SU-DHL-6 (cell line): ENCODE results near the gene CMTM8.

Experiments used
- H2AFZ ChIP-seq: fragments of 200-600 bp; sonication (generic); 2 replicates; pipeline ENCODE4 v1.6.1; 2014; ENCODE audit warnings: low read depth, mild to moderate bottlenecking, moderate library complexity, mixed read lengths, antibody characterized with exemption, low read length; ENCODE audit not compliant: severe bottlenecking
- H3F3A ChIP-seq: fragments of 200-600 bp; shearing (Covaris generic); 2 replicates; pipeline ENCODE4 v1.6.0; 2016; ENCODE audit warnings: antibody characterized with exemption, mild to moderate bottlenecking; ENCODE audit not compliant: insufficient read depth
- H3K27ac ChIP-seq: fragments of 200-600 bp; sonication (generic); 2 replicates; pipeline ENCODE4 v1.5.1; 2016; ENCODE audit warnings: low read depth, mild to moderate bottlenecking, low read length, moderate library complexity, mixed read lengths
- H3K27me3 ChIP-seq: fragments of 200-600 bp; sonication (generic), shearing (Covaris generic); 2 replicates; pipeline ENCODE4 v1.6.0; 2014; ENCODE audit warnings: mild to moderate bottlenecking, low read length
- H3K36me3 ChIP-seq: fragments of 200-600 bp; sonication (generic); 2 replicates; pipeline ENCODE4 v1.6.1; 2014; ENCODE audit warnings: mild to moderate bottlenecking, low read length, mixed read lengths
- H3K4me2 ChIP-seq: fragments of 300-600, 200-600 bp; shearing (Covaris generic), sonication (generic); 2 replicates; pipeline ENCODE4 v1.6.0; 2014; ENCODE audit warnings: low read length, low read depth, mild to moderate bottlenecking; ENCODE audit not compliant: poor library complexity, severe bottlenecking
- H3K4me3 ChIP-seq: fragments of 200-600 bp; sonication (generic); 2 replicates; pipeline ENCODE4 v1.5.1; 2014; ENCODE audit warnings: antibody characterized with exemption, low read length, mild to moderate bottlenecking, mixed read lengths; ENCODE audit not compliant: insufficient read depth, poor library complexity, severe bottlenecking
- H3K79me2 ChIP-seq: fragments of 200-600 bp; sonication (generic); 2 replicates; pipeline ENCODE4 v1.6.1; 2014; ENCODE audit warnings: mild to moderate bottlenecking, low read length, moderate library complexity; ENCODE audit not compliant: insufficient read depth
- H3K9ac ChIP-seq: fragments of 200-600 bp; sonication (generic); 2 replicates; pipeline ENCODE4 v1.7.0; 2014; ENCODE audit warnings: mild to moderate bottlenecking, low read length
- H3K9me2 ChIP-seq: fragments of 200-600 bp; sonication (generic); replicated peaks from 2 replicates; pipeline ENCODE4 v1.6.1; 2014; ENCODE audit warnings: low read length; ENCODE audit not compliant: insufficient read depth
- H3K9me3 ChIP-seq: fragments of 200-600 bp; sonication (generic); 2 replicates; pipeline ENCODE4 v1.6.1; 2014; ENCODE audit warnings: low read length, mixed read lengths; ENCODE audit not compliant: insufficient read depth
- H4K20me1 ChIP-seq: fragments of 200-600 bp; sonication (generic); 2 replicates; pipeline ENCODE4 v1.6.1; 2014; ENCODE audit warnings: low read depth, mild to moderate bottlenecking, antibody characterized with exemption, low read length, moderate library complexity, mixed read lengths
- EZH2phosphoT487 ChIP-seq: fragments of 200-600 bp; sonication (generic), shearing (Covaris generic); conservative IDR thresholded peaks from 2 replicates; pipeline ENCODE4 v1.6.1; 2018; ENCODE audit warnings: mild to moderate bottlenecking, antibody characterized with exemption, low read length, moderate library complexity, mixed read lengths
- TF ChIP-seq, protein P1 (sequence below): fragments of 200-600 bp; sonication (generic); IDR thresholded peaks from one replicate; pipeline ENCODE4 v1.5.1; 2017; ENCODE audit warnings: antibody characterized with exemption, mild to moderate bottlenecking, low read length, moderate library complexity; ENCODE audit not compliant: insufficient read depth, poor library complexity, severe bottlenecking

Gene CMTM8

DNA sequence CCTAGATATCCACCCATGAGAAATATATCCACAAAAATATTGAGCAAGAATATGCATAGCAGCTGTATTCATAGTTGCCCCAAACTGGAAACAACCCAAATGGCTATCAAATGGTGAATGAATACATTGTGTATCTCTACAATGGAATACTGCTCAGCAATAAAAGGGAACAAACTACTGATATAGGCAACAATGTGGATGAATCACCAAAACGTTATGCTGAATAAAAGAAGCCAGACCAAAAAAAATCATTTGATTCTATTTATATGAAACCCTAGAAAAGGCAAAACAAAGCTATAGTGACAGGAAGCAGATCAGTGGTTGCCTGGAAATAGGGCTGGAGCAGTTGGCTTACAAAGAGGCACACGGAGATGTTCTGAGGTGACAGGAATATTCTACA is 137.6 kb downstream of the CMTM8 start:
- Histone ChIP-seq H3K9ac (no peak overlapping the region), H3F3A (no peaks in the 10 kb centered on the region), H3K9me2 (no peaks in the 10 kb centered on the region), H3K4me3 (no peak overlapping the region), H3K4me2 (no peak overlapping the region), H2AFZ (no peak overlapping the region), H3K9me3 (no peaks in the 10 kb centered on the region), H3K79me2 (no peaks in the 10 kb centered on the region), H3K27me3 (no peaks in the 10 kb centered on the region), H3K36me3 (no peaks in the 10 kb centered on the region), H3K27ac (no peak overlapping the region), H4K20me1 (no peaks in the 10 kb centered on the region)
- TF ChIP-seq EZH2phosphoT487 = no peak
- TF ChIP-seq, protein P1, sequence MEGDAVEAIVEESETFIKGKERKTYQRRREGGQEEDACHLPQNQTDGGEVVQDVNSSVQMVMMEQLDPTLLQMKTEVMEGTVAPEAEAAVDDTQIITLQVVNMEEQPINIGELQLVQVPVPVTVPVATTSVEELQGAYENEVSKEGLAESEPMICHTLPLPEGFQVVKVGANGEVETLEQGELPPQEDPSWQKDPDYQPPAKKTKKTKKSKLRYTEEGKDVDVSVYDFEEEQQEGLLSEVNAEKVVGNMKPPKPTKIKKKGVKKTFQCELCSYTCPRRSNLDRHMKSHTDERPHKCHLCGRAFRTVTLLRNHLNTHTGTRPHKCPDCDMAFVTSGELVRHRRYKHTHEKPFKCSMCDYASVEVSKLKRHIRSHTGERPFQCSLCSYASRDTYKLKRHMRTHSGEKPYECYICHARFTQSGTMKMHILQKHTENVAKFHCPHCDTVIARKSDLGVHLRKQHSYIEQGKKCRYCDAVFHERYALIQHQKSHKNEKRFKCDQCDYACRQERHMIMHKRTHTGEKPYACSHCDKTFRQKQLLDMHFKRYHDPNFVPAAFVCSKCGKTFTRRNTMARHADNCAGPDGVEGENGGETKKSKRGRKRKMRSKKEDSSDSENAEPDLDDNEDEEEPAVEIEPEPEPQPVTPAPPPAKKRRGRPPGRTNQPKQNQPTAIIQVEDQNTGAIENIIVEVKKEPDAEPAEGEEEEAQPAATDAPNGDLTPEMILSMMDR = no peak

DNA sequence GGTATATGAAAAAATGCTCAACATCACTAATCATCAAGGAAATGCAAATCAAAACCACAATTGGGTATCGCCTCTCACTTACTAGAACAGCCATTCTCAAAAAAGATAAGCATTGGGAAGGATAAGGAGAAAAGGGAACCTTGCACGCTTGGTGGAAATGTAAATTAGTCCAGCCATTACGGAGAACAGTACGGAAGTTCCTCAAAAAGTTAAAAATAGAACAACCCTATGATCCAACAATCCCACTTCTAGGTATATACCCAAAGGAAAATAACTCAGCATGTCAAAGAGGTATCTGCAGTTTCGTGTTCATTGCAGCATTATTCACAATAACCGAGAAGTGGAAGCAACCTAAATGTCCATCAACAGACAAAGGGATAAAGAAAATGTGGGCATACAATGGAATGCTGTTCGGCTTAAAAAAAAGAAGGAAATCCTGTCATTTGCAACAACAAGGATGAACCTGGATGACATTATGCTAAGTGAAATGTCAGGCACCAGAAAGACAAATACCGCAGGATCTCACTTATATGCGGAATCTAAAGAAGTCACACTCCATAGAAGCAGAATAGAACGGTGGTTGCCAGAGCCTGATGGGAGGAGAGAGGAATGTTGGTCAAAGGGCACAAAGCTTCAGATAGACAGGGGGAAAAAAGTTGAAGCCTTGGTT is 141.5 kb downstream of the CMTM8 start:
- H3F3A ChIP-seq = no peaks in the 10 kb centered on the region
- H3K9me3 ChIP-seq = no peaks in the 10 kb centered on the region
- no peaks in the 10 kb centered on the region for H4K20me1 ChIP-seq
- no peak overlapping the region for H3K4me3 ChIP-seq
- no peak for TF ChIP-seq EZH2phosphoT487
- no peaks in the 10 kb centered on the region for H3K36me3 ChIP-seq
- no peak overlapping the region for H3K4me2 ChIP-seq
- no peaks in the 10 kb centered on the region for H3K79me2 ChIP-seq
- no peaks in the 10 kb centered on the region for H3K9me2 ChIP-seq
- H3K27ac ChIP-seq = no peak overlapping the region
- no peak overlapping the region for H3K9ac ChIP-seq
- no peaks in the 10 kb centered on the region for H3K27me3 ChIP-seq
- H2AFZ ChIP-seq = no peak overlapping the region

DNA sequence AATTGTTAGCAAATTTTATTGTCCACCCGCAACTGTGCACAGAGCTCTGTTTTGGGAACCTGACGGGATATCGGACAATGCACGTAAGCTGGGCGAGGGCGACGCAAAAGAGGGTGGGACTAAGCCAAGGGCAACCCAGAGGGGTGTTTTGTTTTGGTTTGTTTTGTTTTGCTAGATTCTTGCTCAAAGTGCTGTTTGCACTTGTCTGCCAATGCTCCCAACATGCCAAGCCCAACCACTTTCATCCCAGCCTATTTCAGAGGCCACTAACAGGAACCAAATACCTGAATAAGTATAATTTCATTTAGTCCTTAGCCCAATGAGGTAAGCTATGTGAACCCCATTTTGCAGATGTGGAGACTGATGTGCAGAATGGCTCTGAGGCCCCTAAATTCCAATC is 143.4 kb downstream of the CMTM8 start:
- no peaks in the 10 kb centered on the region for H3K27me3 ChIP-seq
- no peaks in the 10 kb centered on the region for H4K20me1 ChIP-seq
- H3K9ac ChIP-seq = no peak overlapping the region
- H3F3A ChIP-seq = no peaks in the 10 kb centered on the region
- H3K27ac ChIP-seq = no peak overlapping the region
- no peaks in the 10 kb centered on the region for H3K9me3 ChIP-seq
- no peaks in the 10 kb centered on the region for H3K9me2 ChIP-seq
- H3K79me2 ChIP-seq = no peaks in the 10 kb centered on the region
- no peak for TF ChIP-seq EZH2phosphoT487
- TF ChIP-seq, protein P1 = no peak
- H3K4me2 ChIP-seq = no peak overlapping the region
- H2AFZ ChIP-seq = no peak overlapping the region
- H3K4me3 ChIP-seq = no peak overlapping the region
- no peaks in the 10 kb centered on the region for H3K36me3 ChIP-seq

DNA sequence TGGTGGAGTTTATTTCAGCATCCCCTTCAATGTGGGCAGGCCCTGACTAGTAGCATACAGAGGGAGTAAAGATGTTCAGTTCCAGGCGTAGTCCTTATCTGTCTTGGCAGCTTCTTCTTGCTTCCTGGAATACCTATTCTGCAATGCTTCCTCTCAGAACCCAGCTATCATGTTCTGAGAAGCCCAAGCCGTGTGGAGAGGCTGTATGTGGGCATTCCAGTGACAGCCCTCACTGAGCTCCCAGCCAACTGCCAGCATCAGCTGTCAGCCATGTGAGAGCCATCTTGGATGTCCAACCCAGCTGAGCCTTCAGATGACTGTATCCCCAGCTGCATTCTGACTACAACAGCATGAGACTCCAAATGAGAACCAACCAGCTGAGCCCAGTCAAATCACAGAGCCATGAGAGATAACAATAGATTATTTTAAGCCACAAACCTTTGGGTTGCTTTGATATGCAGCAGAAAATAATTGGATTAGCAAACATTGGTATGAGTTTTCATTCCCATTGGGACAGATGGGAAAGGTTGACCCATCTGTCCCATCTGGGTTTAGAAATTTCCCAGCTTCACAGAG is 144.7 kb downstream of the CMTM8 start:
- TF ChIP-seq, protein P1 = no peak
- TF ChIP-seq EZH2phosphoT487 = no peak

More for the DNA sequence above, 144.7 kb downstream of the CMTM8 start:
- no peaks in the 10 kb centered on the region for H4K20me1 ChIP-seq
- H3K27me3 ChIP-seq = no peaks in the 10 kb centered on the region
- no peak overlapping the region for H3K9ac ChIP-seq
- no peak overlapping the region for H3K4me2 ChIP-seq
- no peaks in the 10 kb centered on the region for H3K79me2 ChIP-seq
- H3K27ac ChIP-seq = no peak overlapping the region
- H3K4me3 ChIP-seq = no peak overlapping the region
- H2AFZ ChIP-seq = no peak overlapping the region
- H3K36me3 ChIP-seq = no peaks in the 10 kb centered on the region
- no peaks in the 10 kb centered on the region for H3F3A ChIP-seq
- H3K9me2 ChIP-seq = no peaks in the 10 kb centered on the region
- no peaks in the 10 kb centered on the region for H3K9me3 ChIP-seq
